Stimulated activated CD8-positive, alpha-beta memory T cell treated with anti-CD3 and anti-CD28 coated beads, Interleukin-12 subunit alpha, Interleukin-12 subunit beta, amount 100 ng/mL, for 24 hours (primary cell): ENCODE results near the gene CCDC86.

Source experiments
- DNase-seq: peaks from one replicate; pipeline ENCODE4 v3.0.0-alpha.2; 2020; ENCODE audit errors: extremely low read depth

CCDC86 gene

GRCh38 chr11:60852982-60853950 is 11.4 kb downstream of the CCDC86 start:
- DNase-seq = no peak

- DNase-seq = no peak
These were observed 12.4 kb downstream of the CCDC86 start for GRCh38 chr11:60854140-60854846.

- no peak for DNase-seq
These were observed 13.2 kb downstream of the CCDC86 start for GRCh38 chr11:60854847-60855725.

GRCh38 chr11:60855726-60856633 is 14.1 kb downstream of the CCDC86 start, which contains the start of gene PTGDR2:
Gene PTGDR2 (minus strand): TSS chr11:60855950. CDS start chr11:60853722, 2,228 bp downstream.
- no peak for DNase-seq

- DNase-seq = no peak
These were observed 15.7 kb downstream of the CCDC86 start for GRCh38 chr11:60857378-60858232.

GRCh38 chr11:60858236-60858635 is 16.3 kb downstream of the CCDC86 start:
- no peak for DNase-seq

- DNase-seq = no peak
These were observed 17.0 kb downstream of the CCDC86 start for GRCh38 chr11:60858731-60859464.

GRCh38 chr11:60859616-60860250 is 17.8 kb downstream of the CCDC86 start:
- DNase-seq = no peak

- DNase-seq = no peak
These were observed 19.0 kb downstream of the CCDC86 start for GRCh38 chr11:60860943-60861342.

- DNase-seq = no peak
These were observed 20.3 kb downstream of the CCDC86 start for GRCh38 chr11:60862171-60862570.

- no peak for DNase-seq
These were observed 21.9 kb downstream of the CCDC86 start for GRCh38 chr11:60863550-60864521.

- no peak for DNase-seq
These were observed 23.1 kb downstream of the CCDC86 start for GRCh38 chr11:60864856-60865513.

GRCh38 chr11:60866911-60867870 is 25.3 kb downstream of the CCDC86 start, which contains the start of gene ZP1:
Gene ZP1 (plus strand): TSS chr11:60867542. CDS start chr11:60867562, 20 bp downstream.
- no peak for DNase-seq

GRCh38 chr11:60867871-60868681 is 26.2 kb downstream of the CCDC86 start:
- DNase-seq = no peak
